Liver (tissue), 9 donors: ENCODE measurements around the gene SPP1. TPM values are rescaled to one million over a fixed set of nuclear protein-coding genes. Genes with fewer than 3 reads are reported as not detected.

ENCODE experiments used
- DNase-seq: peaks from one replicate; pipeline ENCODE4 v3.0.0-alpha.2; 2017; ENCODE audit warnings: low spot score
- H3K27ac ChIP-seq, 2 donors: one replicate each; pipeline ENCODE4 v1.7.0; 2013; ENCODE audit warnings: inconsistent platforms in 2 of 2, low read length in 2 of 2, control low read depth in 1 of 2, low read depth in 1 of 2, mild to moderate bottlenecking in 1 of 2
- H3K27me3 ChIP-seq, 4 donors: one replicate each; pipeline versions ENCODE4 v1.6.1 to v1.7.0; 2013; ENCODE audit warnings: low read length in 3 of 4, inconsistent platforms in 1 of 4, mild to moderate bottlenecking in 1 of 4, moderate library complexity in 1 of 4; ENCODE audit not compliant: control insufficient read depth in 4 of 4, insufficient read depth in 4 of 4
- H3K36me3 ChIP-seq, 4 donors: one replicate each; pipeline versions ENCODE4 v1.6.1 to v1.7.0; 2013; ENCODE audit warnings: low read length in 3 of 4, mild to moderate bottlenecking in 3 of 4, low read depth in 1 of 4, moderate library complexity in 1 of 4; ENCODE audit not compliant: control insufficient read depth in 4 of 4, insufficient read depth in 3 of 4
- H3K4me1 ChIP-seq, 4 donors: one replicate each; pipeline versions ENCODE4 v1.6.1 to v1.7.0; 2013; ENCODE audit warnings: low read length in 3 of 4, mild to moderate bottlenecking in 3 of 4, moderate library complexity in 1 of 4; ENCODE audit not compliant: control insufficient read depth in 4 of 4, insufficient read depth in 4 of 4
- H3K4me3 ChIP-seq, 3 donors: one replicate each; pipeline versions ENCODE4 v1.6.1 to v1.7.0; 2013; ENCODE audit warnings: low read length in 3 of 3, control low read depth in 1 of 3, low read depth in 1 of 3, mild to moderate bottlenecking in 1 of 3
- H3K9ac ChIP-seq, 2 donors: one replicate each; pipeline ENCODE4 v1.7.0; 2013; ENCODE audit warnings: low read length in 2 of 2, mild to moderate bottlenecking in 2 of 2, moderate library complexity in 2 of 2, control low read depth in 1 of 2, low read depth in 1 of 2
- H3K9me3 ChIP-seq, 4 donors: one replicate each; pipeline versions ENCODE4 v1.6.1 to v1.7.0; 2013; ENCODE audit warnings: low read length in 3 of 4; ENCODE audit not compliant: control insufficient read depth in 4 of 4
- FOXA1 ChIP-seq: IDR thresholded peaks from 2 replicates; pipeline ENCODE4 v1.6.1; 2016; ENCODE audit warnings: antibody characterized with exemption
- FOXA2 ChIP-seq: IDR thresholded peaks from 2 replicates; pipeline ENCODE4 v1.6.1; 2016; ENCODE audit warnings: antibody characterized with exemption
- GABPA ChIP-seq, 2 donors: IDR thresholded peaks in 1 of 2; conservative IDR thresholded peaks in 1 of 2; 2 replicates each; pipeline ENCODE4 v1.6.1; 2016; ENCODE audit warnings: antibody characterized with exemption in 2 of 2, mild to moderate bottlenecking in 1 of 2, moderate library complexity in 1 of 2
- HNF4A ChIP-seq, 2 donors: conservative IDR thresholded peaks; 2 replicates each; pipeline ENCODE4 v1.6.1; 2016; ENCODE audit warnings: antibody characterized with exemption in 2 of 2, mild to moderate bottlenecking in 2 of 2
- HNF4G ChIP-seq: IDR thresholded peaks from 2 replicates; pipeline ENCODE4 v1.6.1; 2016; ENCODE audit warnings: antibody characterized with exemption
- JUND ChIP-seq, 2 donors: IDR thresholded peaks; 2 replicates each; pipeline ENCODE4 v1.6.1; 2016; ENCODE audit warnings: antibody characterized with exemption in 2 of 2
- NR2F2 ChIP-seq: IDR thresholded peaks from 2 replicates; pipeline ENCODE4 v1.6.1; 2016; ENCODE audit warnings: antibody characterized with exemption
- RAD21 ChIP-seq, 2 donors: IDR thresholded peaks; 2 replicates each; pipeline ENCODE4 v1.6.1; 2016; ENCODE audit warnings: antibody characterized with exemption in 2 of 2, mild to moderate bottlenecking in 2 of 2
- RXRA ChIP-seq, 2 donors: IDR thresholded peaks; 2 replicates each; pipeline ENCODE4 v1.6.1; 2017 to 2018; ENCODE audit warnings: antibody characterized with exemption in 2 of 2, mild to moderate bottlenecking in 1 of 2
- SP1 ChIP-seq: IDR thresholded peaks from 2 replicates; pipeline ENCODE4 v1.6.1; 2018; ENCODE audit warnings: antibody characterized with exemption, mild to moderate bottlenecking
- TAF1 ChIP-seq: conservative IDR thresholded peaks from 2 replicates; pipeline ENCODE4 v1.6.1; 2016; ENCODE audit warnings: antibody characterized with exemption, mild to moderate bottlenecking
- YY1 ChIP-seq: IDR thresholded peaks from 2 replicates; pipeline ENCODE4 v1.6.1; 2016; ENCODE audit warnings: antibody characterized with exemption, mild to moderate bottlenecking
- WGBS: extraction: QIAGEN DNeasy Blood & Tissue Kit; methylation state at CpG from one replicate; pipeline ENCODE4 v1.1.7; 2013; 5-methylcytosine and 5-hydroxymethylcytosine counted together
- polyA plus RNA-seq, 2 donors: library from polyadenylated mRNA; stranded (reverse) in 1 of 2; unstranded in 1 of 2; fragments of 200-250 nt in 1 of 2; fragments of >200 nt in 1 of 2; fragmentation: Nextera tagmentation in 1 of 2; extraction: Ambion mirVana in 1 of 2; gene quantifications; one replicate each; pipeline versions ENCODE4 v1.2.1 to v1.2.3, GENCODE V29; 2013 to 2015
- total RNA-seq, 2 donors: library from RNA; depleted of rRNA; stranded (reverse); fragments of >200 nt; gene quantifications; one replicate each; pipeline ENCODE4 v1.2.3, GENCODE V29; 2014
- TF ChIP-seq, protein P1 (sequence below): IDR thresholded peaks from 2 replicates; pipeline ENCODE4 v1.6.1; 2016; ENCODE audit warnings: antibody characterized with exemption, mild to moderate bottlenecking
- TF ChIP-seq, protein P2 (sequence below): IDR thresholded peaks from 2 replicates; pipeline ENCODE4 v1.6.1; 2016; ENCODE audit warnings: antibody characterized with exemption
- donor health status: healthy.
- donor health status: healthy.
- donor health status: healthy.
- donor health status: healthy.
- donor health status: healthy.

SPP1 gene
- total and polyA plus RNA-seq, 4 donors, result 10.5 to 80.2 (median 27.5) TPM

- TF ChIP-seq, protein P1, sequence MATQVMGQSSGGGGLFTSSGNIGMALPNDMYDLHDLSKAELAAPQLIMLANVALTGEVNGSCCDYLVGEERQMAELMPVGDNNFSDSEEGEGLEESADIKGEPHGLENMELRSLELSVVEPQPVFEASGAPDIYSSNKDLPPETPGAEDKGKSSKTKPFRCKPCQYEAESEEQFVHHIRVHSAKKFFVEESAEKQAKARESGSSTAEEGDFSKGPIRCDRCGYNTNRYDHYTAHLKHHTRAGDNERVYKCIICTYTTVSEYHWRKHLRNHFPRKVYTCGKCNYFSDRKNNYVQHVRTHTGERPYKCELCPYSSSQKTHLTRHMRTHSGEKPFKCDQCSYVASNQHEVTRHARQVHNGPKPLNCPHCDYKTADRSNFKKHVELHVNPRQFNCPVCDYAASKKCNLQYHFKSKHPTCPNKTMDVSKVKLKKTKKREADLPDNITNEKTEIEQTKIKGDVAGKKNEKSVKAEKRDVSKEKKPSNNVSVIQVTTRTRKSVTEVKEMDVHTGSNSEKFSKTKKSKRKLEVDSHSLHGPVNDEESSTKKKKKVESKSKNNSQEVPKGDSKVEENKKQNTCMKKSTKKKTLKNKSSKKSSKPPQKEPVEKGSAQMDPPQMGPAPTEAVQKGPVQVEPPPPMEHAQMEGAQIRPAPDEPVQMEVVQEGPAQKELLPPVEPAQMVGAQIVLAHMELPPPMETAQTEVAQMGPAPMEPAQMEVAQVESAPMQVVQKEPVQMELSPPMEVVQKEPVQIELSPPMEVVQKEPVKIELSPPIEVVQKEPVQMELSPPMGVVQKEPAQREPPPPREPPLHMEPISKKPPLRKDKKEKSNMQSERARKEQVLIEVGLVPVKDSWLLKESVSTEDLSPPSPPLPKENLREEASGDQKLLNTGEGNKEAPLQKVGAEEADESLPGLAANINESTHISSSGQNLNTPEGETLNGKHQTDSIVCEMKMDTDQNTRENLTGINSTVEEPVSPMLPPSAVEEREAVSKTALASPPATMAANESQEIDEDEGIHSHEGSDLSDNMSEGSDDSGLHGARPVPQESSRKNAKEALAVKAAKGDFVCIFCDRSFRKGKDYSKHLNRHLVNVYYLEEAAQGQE, result no peak
- TF ChIP-seq NR2F2 (no peak), GABPA (IDR thresholded peaks at IDR 0.05 in 1 of 2, conservative IDR thresholded peaks at IDR 0.05 in 1 of 2) (no peak), SP1 (no peak), FOXA1 (no peak), HNF4G (no peak), RAD21 (IDR thresholded peaks at IDR 0.05) (no peak), YY1 (no peak)
Measured at GRCh38 chr4:87931932-87932331, 43.6 kb upstream of the SPP1 start (continued).

DNA sequence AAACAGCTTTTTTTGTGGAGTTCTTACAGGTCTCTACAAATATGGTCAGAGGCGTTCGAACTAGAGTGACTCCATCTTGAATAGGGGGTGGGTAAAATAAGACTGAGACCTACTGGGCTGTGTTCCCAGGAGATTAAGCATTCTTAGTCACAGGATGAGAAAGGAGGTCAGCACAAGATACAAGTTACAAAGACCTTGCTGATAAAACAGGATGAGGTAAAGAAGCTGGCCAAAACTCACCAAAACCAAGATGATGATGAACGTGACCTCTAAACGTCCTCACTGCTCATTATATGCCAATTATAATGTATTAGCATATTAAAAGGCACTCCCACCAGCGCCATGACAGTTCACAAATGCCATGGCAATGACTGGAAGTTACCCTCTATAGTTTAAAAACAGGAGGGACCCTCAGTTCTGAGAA, 42.8 kb upstream of the SPP1 start:
- no peaks in the 10 kb centered on the region for H3K36me3 ChIP-seq
- 78% methylated on average over 5 of the region's 5 CpGs for WGBS
- no peak overlapping the region for H3K4me3 ChIP-seq
- no peak for DNase-seq
- no peak overlapping the region for H3K9ac ChIP-seq
- H3K27me3 ChIP-seq, result no peaks in the 10 kb centered on the region
- H3K9me3 ChIP-seq, result peaks cover 0 to 4% (median 2%) of the 10 kb centered on the region in 4 donors
- TF ChIP-seq NR2F2, result no peak
- TF ChIP-seq FOXA2, result no peak
- no peak for TF ChIP-seq FOXA1
- TF ChIP-seq, protein P2, sequence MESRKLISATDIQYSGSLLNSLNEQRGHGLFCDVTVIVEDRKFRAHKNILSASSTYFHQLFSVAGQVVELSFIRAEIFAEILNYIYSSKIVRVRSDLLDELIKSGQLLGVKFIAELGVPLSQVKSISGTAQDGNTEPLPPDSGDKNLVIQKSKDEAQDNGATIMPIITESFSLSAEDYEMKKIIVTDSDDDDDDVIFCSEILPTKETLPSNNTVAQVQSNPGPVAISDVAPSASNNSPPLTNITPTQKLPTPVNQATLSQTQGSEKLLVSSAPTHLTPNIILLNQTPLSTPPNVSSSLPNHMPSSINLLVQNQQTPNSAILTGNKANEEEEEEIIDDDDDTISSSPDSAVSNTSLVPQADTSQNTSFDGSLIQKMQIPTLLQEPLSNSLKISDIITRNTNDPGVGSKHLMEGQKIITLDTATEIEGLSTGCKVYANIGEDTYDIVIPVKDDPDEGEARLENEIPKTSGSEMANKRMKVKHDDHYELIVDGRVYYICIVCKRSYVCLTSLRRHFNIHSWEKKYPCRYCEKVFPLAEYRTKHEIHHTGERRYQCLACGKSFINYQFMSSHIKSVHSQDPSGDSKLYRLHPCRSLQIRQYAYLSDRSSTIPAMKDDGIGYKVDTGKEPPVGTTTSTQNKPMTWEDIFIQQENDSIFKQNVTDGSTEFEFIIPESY, result no peak
- TF ChIP-seq GABPA (IDR thresholded peaks at IDR 0.05 in 1 of 2, conservative IDR thresholded peaks at IDR 0.05 in 1 of 2), result no peak
- TF ChIP-seq JUND (IDR thresholded peaks at IDR 0.05), result no peak
- no peak for TF ChIP-seq RXRA (IDR thresholded peaks at IDR 0.05)
- no peak for TF ChIP-seq HNF4G
- H3K4me1 ChIP-seq, result no peaks in the 10 kb centered on the region
- H3K27ac ChIP-seq, result no peak overlapping the region

DNA sequence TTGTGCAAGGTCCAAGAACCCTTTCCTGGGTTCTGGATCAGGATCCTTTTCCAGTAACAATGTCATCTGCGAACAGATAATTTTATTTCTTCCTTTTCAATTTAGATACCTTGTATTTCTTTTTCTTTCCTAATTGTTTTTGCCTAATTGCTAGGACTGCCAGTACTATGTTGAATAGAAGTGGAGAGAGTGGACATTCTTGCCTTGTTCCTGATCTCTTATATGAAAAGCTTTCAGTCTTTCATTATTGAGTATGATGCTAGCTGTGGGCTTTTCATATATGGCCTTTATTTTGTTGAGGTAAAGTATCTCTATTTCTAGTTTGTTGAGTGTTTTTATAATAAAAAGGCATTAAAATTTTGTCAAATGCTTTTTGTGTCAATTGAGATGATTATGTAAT, 42.2 kb upstream of the SPP1 start:
- no peak for DNase-seq
- H3K36me3 ChIP-seq, result no peaks in the 10 kb centered on the region
- no peaks in the 10 kb centered on the region for H3K4me1 ChIP-seq
- no peak overlapping the region for H3K4me3 ChIP-seq
- H3K9ac ChIP-seq, result no peak overlapping the region
- H3K27ac ChIP-seq, result no peak overlapping the region
- no peaks in the 10 kb centered on the region for H3K27me3 ChIP-seq
- TF ChIP-seq TAF1, result no peak
- no peak for TF ChIP-seq HNF4A (conservative IDR thresholded peaks at IDR 0.05)
- TF ChIP-seq GABPA (IDR thresholded peaks at IDR 0.05 in 1 of 2, conservative IDR thresholded peaks at IDR 0.05 in 1 of 2), result no peak
- peaks cover 0 to 4% (median 2%) of the 10 kb centered on the region in 4 donors for H3K9me3 ChIP-seq
- WGBS, result 88% methylated on average over 1 of the region's 1 CpG
